Liver (tissue), 9 donors: ENCODE data around the gene MAN2B1. TPM values are rescaled to one million over a fixed set of nuclear protein-coding genes. Genes with fewer than 3 reads are reported as not detected.

Experiments used
- DNase-seq: peaks from one replicate; pipeline ENCODE4 v3.0.0-alpha.2; 2017; ENCODE audit warnings: low spot score
- H3K27ac ChIP-seq, 2 donors: one replicate each; pipeline ENCODE4 v1.7.0; 2013; ENCODE audit warnings: inconsistent platforms in 2 of 2, low read length in 2 of 2, control low read depth in 1 of 2, low read depth in 1 of 2, mild to moderate bottlenecking in 1 of 2
- H3K27me3 ChIP-seq, 4 donors: one replicate each; pipeline versions ENCODE4 v1.6.1 to v1.7.0; 2013; ENCODE audit warnings: low read length in 3 of 4, inconsistent platforms in 1 of 4, mild to moderate bottlenecking in 1 of 4, moderate library complexity in 1 of 4; ENCODE audit not compliant: control insufficient read depth in 4 of 4, insufficient read depth in 4 of 4
- H3K36me3 ChIP-seq, 4 donors: one replicate each; pipeline versions ENCODE4 v1.6.1 to v1.7.0; 2013; ENCODE audit warnings: low read length in 3 of 4, mild to moderate bottlenecking in 3 of 4, low read depth in 1 of 4, moderate library complexity in 1 of 4; ENCODE audit not compliant: control insufficient read depth in 4 of 4, insufficient read depth in 3 of 4
- H3K4me1 ChIP-seq, 4 donors: one replicate each; pipeline versions ENCODE4 v1.6.1 to v1.7.0; 2013; ENCODE audit warnings: low read length in 3 of 4, mild to moderate bottlenecking in 3 of 4, moderate library complexity in 1 of 4; ENCODE audit not compliant: control insufficient read depth in 4 of 4, insufficient read depth in 4 of 4
- H3K4me3 ChIP-seq, 3 donors: one replicate each; pipeline versions ENCODE4 v1.6.1 to v1.7.0; 2013; ENCODE audit warnings: low read length in 3 of 3, control low read depth in 1 of 3, low read depth in 1 of 3, mild to moderate bottlenecking in 1 of 3
- H3K9ac ChIP-seq, 2 donors: one replicate each; pipeline ENCODE4 v1.7.0; 2013; ENCODE audit warnings: low read length in 2 of 2, mild to moderate bottlenecking in 2 of 2, moderate library complexity in 2 of 2, control low read depth in 1 of 2, low read depth in 1 of 2
- H3K9me3 ChIP-seq, 4 donors: one replicate each; pipeline versions ENCODE4 v1.6.1 to v1.7.0; 2013; ENCODE audit warnings: low read length in 3 of 4; ENCODE audit not compliant: control insufficient read depth in 4 of 4
- EGR1 ChIP-seq, 2 donors: IDR thresholded peaks; 2 replicates each; pipeline ENCODE4 v1.6.1; 2016 to 2018; ENCODE audit warnings: antibody characterized with exemption in 2 of 2, low read depth in 2 of 2
- FOXA1 ChIP-seq: IDR thresholded peaks from 2 replicates; pipeline ENCODE4 v1.6.1; 2016; ENCODE audit warnings: antibody characterized with exemption
- FOXA2 ChIP-seq: IDR thresholded peaks from 2 replicates; pipeline ENCODE4 v1.6.1; 2016; ENCODE audit warnings: antibody characterized with exemption
- GABPA ChIP-seq, 2 donors: IDR thresholded peaks in 1 of 2; conservative IDR thresholded peaks in 1 of 2; 2 replicates each; pipeline ENCODE4 v1.6.1; 2016; ENCODE audit warnings: antibody characterized with exemption in 2 of 2, mild to moderate bottlenecking in 1 of 2, moderate library complexity in 1 of 2
- HNF4A ChIP-seq, 2 donors: conservative IDR thresholded peaks; 2 replicates each; pipeline ENCODE4 v1.6.1; 2016; ENCODE audit warnings: antibody characterized with exemption in 2 of 2, mild to moderate bottlenecking in 2 of 2
- HNF4G ChIP-seq: IDR thresholded peaks from 2 replicates; pipeline ENCODE4 v1.6.1; 2016; ENCODE audit warnings: antibody characterized with exemption
- JUND ChIP-seq, 2 donors: IDR thresholded peaks; 2 replicates each; pipeline ENCODE4 v1.6.1; 2016; ENCODE audit warnings: antibody characterized with exemption in 2 of 2
- NR2F2 ChIP-seq: IDR thresholded peaks from 2 replicates; pipeline ENCODE4 v1.6.1; 2016; ENCODE audit warnings: antibody characterized with exemption
- RAD21 ChIP-seq, 2 donors: IDR thresholded peaks; 2 replicates each; pipeline ENCODE4 v1.6.1; 2016; ENCODE audit warnings: antibody characterized with exemption in 2 of 2, mild to moderate bottlenecking in 2 of 2
- RXRA ChIP-seq, 2 donors: IDR thresholded peaks; 2 replicates each; pipeline ENCODE4 v1.6.1; 2017 to 2018; ENCODE audit warnings: antibody characterized with exemption in 2 of 2, mild to moderate bottlenecking in 1 of 2
- SP1 ChIP-seq: IDR thresholded peaks from 2 replicates; pipeline ENCODE4 v1.6.1; 2018; ENCODE audit warnings: antibody characterized with exemption, mild to moderate bottlenecking
- TAF1 ChIP-seq: conservative IDR thresholded peaks from 2 replicates; pipeline ENCODE4 v1.6.1; 2016; ENCODE audit warnings: antibody characterized with exemption, mild to moderate bottlenecking
- YY1 ChIP-seq: IDR thresholded peaks from 2 replicates; pipeline ENCODE4 v1.6.1; 2016; ENCODE audit warnings: antibody characterized with exemption, mild to moderate bottlenecking
- ZBTB33 ChIP-seq: IDR thresholded peaks from 2 replicates; pipeline ENCODE4 v1.6.1; 2016; ENCODE audit warnings: antibody characterized with exemption
- WGBS: extraction: QIAGEN DNeasy Blood & Tissue Kit; methylation state at CpG from one replicate; pipeline ENCODE4 v1.1.7; 2013; 5-methylcytosine and 5-hydroxymethylcytosine counted together
- polyA plus RNA-seq, 2 donors: library from polyadenylated mRNA; stranded (reverse) in 1 of 2; unstranded in 1 of 2; fragments of 200-250 nt in 1 of 2; fragments of >200 nt in 1 of 2; fragmentation: Nextera tagmentation in 1 of 2; extraction: Ambion mirVana in 1 of 2; gene quantifications; one replicate each; pipeline versions ENCODE4 v1.2.1 to v1.2.3, GENCODE V29; 2013 to 2015
- total RNA-seq, 2 donors: library from RNA; depleted of rRNA; stranded (reverse); fragments of >200 nt; gene quantifications; one replicate each; pipeline ENCODE4 v1.2.3, GENCODE V29; 2014
- TF ChIP-seq, protein P1 (sequence below): fragments of 150-350 bp; IDR thresholded peaks from 2 replicates; pipeline ENCODE4 v1.5.1; 2017; ENCODE audit warnings: improper control_type of control experiment, low read depth, low read length; ENCODE audit not compliant: missing input control
- TF ChIP-seq, protein P2 (sequence below): IDR thresholded peaks from 2 replicates; pipeline ENCODE4 v1.6.1; 2016; ENCODE audit warnings: antibody characterized with exemption, mild to moderate bottlenecking
- TF ChIP-seq, protein P3 (sequence below): IDR thresholded peaks from 2 replicates; pipeline ENCODE4 v1.6.1; 2016; ENCODE audit warnings: antibody characterized with exemption
- TF ChIP-seq, protein P4 (sequence below): IDR thresholded peaks from 2 replicates; pipeline ENCODE4 v1.6.1; 2016; ENCODE audit warnings: antibody characterized with exemption
- donor health status: healthy.
- donor health status: healthy.
- donor health status: healthy.
- donor health status: healthy.
- donor health status: healthy.

Gene MAN2B1
- total and polyA plus RNA-seq, 4 donors, result 23.5 to 42.9 (median 35.1) TPM

DNA sequence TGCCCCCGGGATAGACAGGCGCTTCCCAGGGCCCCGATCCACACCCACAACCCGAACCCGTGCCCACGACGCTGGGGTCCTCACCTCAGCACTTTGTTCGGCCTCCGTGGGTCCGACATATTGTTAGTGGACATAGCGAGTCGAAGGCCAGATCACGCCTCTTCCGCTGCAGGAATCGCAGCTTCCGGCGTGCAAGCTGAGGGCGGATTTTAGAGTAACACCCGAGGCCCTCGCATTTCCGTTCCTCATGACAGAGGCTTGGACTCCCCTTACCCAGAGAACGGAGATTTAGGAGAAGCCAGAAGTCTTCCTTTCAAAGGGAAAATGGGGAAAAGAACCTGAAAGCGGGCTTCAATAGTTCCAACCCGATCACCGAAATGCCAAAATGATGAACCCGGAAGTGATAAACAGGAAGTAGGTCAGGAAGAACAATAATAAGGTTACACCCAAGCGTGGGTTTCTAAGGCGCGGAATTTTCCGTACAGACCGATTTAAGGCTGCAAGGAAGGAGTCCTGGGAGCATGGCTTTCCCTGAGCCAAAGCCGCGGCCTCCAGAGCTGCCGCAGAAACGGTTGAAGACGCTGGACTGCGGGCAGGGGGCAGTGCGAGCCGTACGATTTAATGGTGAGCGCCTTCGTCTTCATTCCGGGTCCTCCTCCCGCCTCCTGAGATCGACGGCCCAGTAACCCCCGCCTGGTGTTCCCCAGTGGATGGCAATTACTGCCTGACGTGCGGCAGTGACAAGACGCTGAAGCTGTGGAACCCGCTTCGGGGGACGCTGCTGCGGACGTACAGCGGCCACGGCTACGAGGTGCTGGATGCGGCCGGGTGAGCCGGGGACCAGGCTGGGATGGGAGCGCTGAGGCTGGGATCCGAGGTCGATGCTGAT, 3.0 kb upstream of the MAN2B1 start:
- under 1% methylated on average over 64 of the region's 64 CpGs for WGBS
- H3K4me1 ChIP-seq, result peaks cover 17 to 46% (median 41%) of the 10 kb centered on the region in 4 donors

More for the DNA sequence above, 3.0 kb upstream of the MAN2B1 start:
- no peaks in the 10 kb centered on the region for H3K9me3 ChIP-seq
- TF ChIP-seq, protein P1, sequence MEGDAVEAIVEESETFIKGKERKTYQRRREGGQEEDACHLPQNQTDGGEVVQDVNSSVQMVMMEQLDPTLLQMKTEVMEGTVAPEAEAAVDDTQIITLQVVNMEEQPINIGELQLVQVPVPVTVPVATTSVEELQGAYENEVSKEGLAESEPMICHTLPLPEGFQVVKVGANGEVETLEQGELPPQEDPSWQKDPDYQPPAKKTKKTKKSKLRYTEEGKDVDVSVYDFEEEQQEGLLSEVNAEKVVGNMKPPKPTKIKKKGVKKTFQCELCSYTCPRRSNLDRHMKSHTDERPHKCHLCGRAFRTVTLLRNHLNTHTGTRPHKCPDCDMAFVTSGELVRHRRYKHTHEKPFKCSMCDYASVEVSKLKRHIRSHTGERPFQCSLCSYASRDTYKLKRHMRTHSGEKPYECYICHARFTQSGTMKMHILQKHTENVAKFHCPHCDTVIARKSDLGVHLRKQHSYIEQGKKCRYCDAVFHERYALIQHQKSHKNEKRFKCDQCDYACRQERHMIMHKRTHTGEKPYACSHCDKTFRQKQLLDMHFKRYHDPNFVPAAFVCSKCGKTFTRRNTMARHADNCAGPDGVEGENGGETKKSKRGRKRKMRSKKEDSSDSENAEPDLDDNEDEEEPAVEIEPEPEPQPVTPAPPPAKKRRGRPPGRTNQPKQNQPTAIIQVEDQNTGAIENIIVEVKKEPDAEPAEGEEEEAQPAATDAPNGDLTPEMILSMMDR, result no peak
- TF ChIP-seq RAD21 (IDR thresholded peaks at IDR 0.05) (no peak), YY1 (peak; percentile 94), FOXA2 (no peak), TAF1 (no peak), JUND (IDR thresholded peaks at IDR 0.05) (peak in 1 of 2 donors; percentile 51), HNF4G (no peak), EGR1 (IDR thresholded peaks at IDR 0.05; ENCODE audit: low read depth in 2 of 2) (no peak), GABPA (IDR thresholded peaks at IDR 0.05 in 1 of 2, conservative IDR thresholded peaks at IDR 0.05 in 1 of 2) (peak; percentile 100), SP1 (peak; percentile 47), ZBTB33 (no peak), RXRA (IDR thresholded peaks at IDR 0.05) (peak; percentile 27 to 39), NR2F2 (peak; percentile 85), FOXA1 (no peak), HNF4A (conservative IDR thresholded peaks at IDR 0.05) (no peak)
- TF ChIP-seq, protein P2, sequence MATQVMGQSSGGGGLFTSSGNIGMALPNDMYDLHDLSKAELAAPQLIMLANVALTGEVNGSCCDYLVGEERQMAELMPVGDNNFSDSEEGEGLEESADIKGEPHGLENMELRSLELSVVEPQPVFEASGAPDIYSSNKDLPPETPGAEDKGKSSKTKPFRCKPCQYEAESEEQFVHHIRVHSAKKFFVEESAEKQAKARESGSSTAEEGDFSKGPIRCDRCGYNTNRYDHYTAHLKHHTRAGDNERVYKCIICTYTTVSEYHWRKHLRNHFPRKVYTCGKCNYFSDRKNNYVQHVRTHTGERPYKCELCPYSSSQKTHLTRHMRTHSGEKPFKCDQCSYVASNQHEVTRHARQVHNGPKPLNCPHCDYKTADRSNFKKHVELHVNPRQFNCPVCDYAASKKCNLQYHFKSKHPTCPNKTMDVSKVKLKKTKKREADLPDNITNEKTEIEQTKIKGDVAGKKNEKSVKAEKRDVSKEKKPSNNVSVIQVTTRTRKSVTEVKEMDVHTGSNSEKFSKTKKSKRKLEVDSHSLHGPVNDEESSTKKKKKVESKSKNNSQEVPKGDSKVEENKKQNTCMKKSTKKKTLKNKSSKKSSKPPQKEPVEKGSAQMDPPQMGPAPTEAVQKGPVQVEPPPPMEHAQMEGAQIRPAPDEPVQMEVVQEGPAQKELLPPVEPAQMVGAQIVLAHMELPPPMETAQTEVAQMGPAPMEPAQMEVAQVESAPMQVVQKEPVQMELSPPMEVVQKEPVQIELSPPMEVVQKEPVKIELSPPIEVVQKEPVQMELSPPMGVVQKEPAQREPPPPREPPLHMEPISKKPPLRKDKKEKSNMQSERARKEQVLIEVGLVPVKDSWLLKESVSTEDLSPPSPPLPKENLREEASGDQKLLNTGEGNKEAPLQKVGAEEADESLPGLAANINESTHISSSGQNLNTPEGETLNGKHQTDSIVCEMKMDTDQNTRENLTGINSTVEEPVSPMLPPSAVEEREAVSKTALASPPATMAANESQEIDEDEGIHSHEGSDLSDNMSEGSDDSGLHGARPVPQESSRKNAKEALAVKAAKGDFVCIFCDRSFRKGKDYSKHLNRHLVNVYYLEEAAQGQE, result no peak
- TF ChIP-seq, protein P3, sequence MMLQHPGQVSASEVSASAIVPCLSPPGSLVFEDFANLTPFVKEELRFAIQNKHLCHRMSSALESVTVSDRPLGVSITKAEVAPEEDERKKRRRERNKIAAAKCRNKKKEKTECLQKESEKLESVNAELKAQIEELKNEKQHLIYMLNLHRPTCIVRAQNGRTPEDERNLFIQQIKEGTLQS, result no peak
- TF ChIP-seq, protein P4, sequence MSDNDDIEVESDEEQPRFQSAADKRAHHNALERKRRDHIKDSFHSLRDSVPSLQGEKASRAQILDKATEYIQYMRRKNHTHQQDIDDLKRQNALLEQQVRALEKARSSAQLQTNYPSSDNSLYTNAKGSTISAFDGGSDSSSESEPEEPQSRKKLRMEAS, result peak; percentile 76
- peak; percentile 84 for DNase-seq
- peaks cover 2 to 17% (median 5%) of the 10 kb centered on the region in 4 donors for H3K36me3 ChIP-seq
- peak overlapping the region; percentile 95 to 96 for H3K27ac ChIP-seq
- H3K9ac ChIP-seq, result peak overlapping the region; percentile 88 to 97
- H3K4me3 ChIP-seq, result peak overlapping the region; percentile 74 to 99 (median 89)
- no peaks in the 10 kb centered on the region for H3K27me3 ChIP-seq
